Measurements from ENCODE around the gene MAPK10. TPM values are rescaled to one million over a fixed set of nuclear protein-coding genes. Genes with fewer than 3 reads are reported as not detected.

The MAPK10 gene
- polyA plus RNA-seq, 1 donor: 18.9 TPM

- no peaks in the 10 kb centered on the region for H3K36me3 ChIP-seq (ENCODE audit: control insufficient read depth, insufficient read depth, low read length)
- H3K27me3 ChIP-seq (ENCODE audit: control insufficient read depth, insufficient read depth, low read length): no peaks in the 10 kb centered on the region
- no peaks in the 10 kb centered on the region for H3K4me1 ChIP-seq (ENCODE audit: control insufficient read depth, insufficient read depth, low read length)
- no peak overlapping the region for H3K4me3 ChIP-seq (ENCODE audit: low read length)
- no peak for DNase-seq
- WGBS (ENCODE audit: insufficient coverage, low lambda C conversion rate): 83% methylated on average over 1 of the region's 2 CpGs
- no peaks in the 10 kb centered on the region for H3K9me3 ChIP-seq (ENCODE audit: control insufficient read depth, low read depth, low read length)
- H3K27ac ChIP-seq (ENCODE audit: low read length): no peak overlapping the region
Observed at GRCh38 chr4:86160426-86160825, 199.4 kb downstream of the MAPK10 start.

GRCh38 chr4:86159216-86159615 is 200.6 kb downstream of the MAPK10 start:
- no peak for DNase-seq
- Histone ChIP-seq H3K4me1 (ENCODE audit: control insufficient read depth, insufficient read depth, low read length) (no peaks in the 10 kb centered on the region), H3K9me3 (ENCODE audit: control insufficient read depth, low read depth, low read length) (no peaks in the 10 kb centered on the region), H3K36me3 (ENCODE audit: control insufficient read depth, insufficient read depth, low read length) (no peaks in the 10 kb centered on the region), H3K27ac (ENCODE audit: low read length) (no peak overlapping the region), H3K4me3 (ENCODE audit: low read length) (no peak overlapping the region), H3K27me3 (ENCODE audit: control insufficient read depth, insufficient read depth, low read length) (no peaks in the 10 kb centered on the region)
- WGBS (ENCODE audit: insufficient coverage, low lambda C conversion rate): 100% methylated on average over 1 of the region's 4 CpGs

- Histone ChIP-seq H3K9me3 (ENCODE audit: control insufficient read depth, low read depth, low read length) (no peaks in the 10 kb centered on the region), H3K4me1 (ENCODE audit: control insufficient read depth, insufficient read depth, low read length) (no peaks in the 10 kb centered on the region), H3K36me3 (ENCODE audit: control insufficient read depth, insufficient read depth, low read length) (no peaks in the 10 kb centered on the region), H3K4me3 (ENCODE audit: low read length) (no peak overlapping the region), H3K27ac (ENCODE audit: low read length) (no peak overlapping the region), H3K27me3 (ENCODE audit: control insufficient read depth, insufficient read depth, low read length) (no peaks in the 10 kb centered on the region)
- WGBS (ENCODE audit: insufficient coverage, low lambda C conversion rate): 75% methylated on average over 1 of the region's 2 CpGs
- DNase-seq: no peak
Observed at GRCh38 chr4:86156531-86156930, 203.3 kb downstream of the MAPK10 start.

- no peaks in the 10 kb centered on the region for H3K9me3 ChIP-seq (ENCODE audit: control insufficient read depth, low read depth, low read length)
- no peaks in the 10 kb centered on the region for H3K36me3 ChIP-seq (ENCODE audit: control insufficient read depth, insufficient read depth, low read length)
- H3K4me3 ChIP-seq (ENCODE audit: low read length): no peak overlapping the region
- DNase-seq: no peak
- 100% methylated on average over 3 of the region's 4 CpGs for WGBS (ENCODE audit: insufficient coverage, low lambda C conversion rate)
- no peaks in the 10 kb centered on the region for H3K27me3 ChIP-seq (ENCODE audit: control insufficient read depth, insufficient read depth, low read length)
- H3K27ac ChIP-seq (ENCODE audit: low read length): no peak overlapping the region
- H3K4me1 ChIP-seq (ENCODE audit: control insufficient read depth, insufficient read depth, low read length): no peaks in the 10 kb centered on the region
Observed at GRCh38 chr4:86155766-86156165, 204.1 kb downstream of the MAPK10 start.

- DNase-seq: no peak
- no peaks in the 10 kb centered on the region for H3K4me1 ChIP-seq (ENCODE audit: control insufficient read depth, insufficient read depth, low read length)
- no peak overlapping the region for H3K4me3 ChIP-seq (ENCODE audit: low read length)
- no peaks in the 10 kb centered on the region for H3K9me3 ChIP-seq (ENCODE audit: control insufficient read depth, low read depth, low read length)
- H3K27me3 ChIP-seq (ENCODE audit: control insufficient read depth, insufficient read depth, low read length): no peaks in the 10 kb centered on the region
- WGBS (ENCODE audit: insufficient coverage, low lambda C conversion rate): no CpG with 5 or more reads among the region's 2 CpGs
- H3K36me3 ChIP-seq (ENCODE audit: control insufficient read depth, insufficient read depth, low read length): no peaks in the 10 kb centered on the region
- H3K27ac ChIP-seq (ENCODE audit: low read length): no peak overlapping the region
Observed at GRCh38 chr4:86152454-86152853, 207.4 kb downstream of the MAPK10 start.

GRCh38 chr4:86151196-86151595 is 208.7 kb downstream of the MAPK10 start:
- Histone ChIP-seq H3K36me3 (ENCODE audit: control insufficient read depth, insufficient read depth, low read length) (no peaks in the 10 kb centered on the region), H3K4me1 (ENCODE audit: control insufficient read depth, insufficient read depth, low read length) (no peaks in the 10 kb centered on the region), H3K4me3 (ENCODE audit: low read length) (no peak overlapping the region), H3K27ac (ENCODE audit: low read length) (no peak overlapping the region), H3K27me3 (ENCODE audit: control insufficient read depth, insufficient read depth, low read length) (no peaks in the 10 kb centered on the region), H3K9me3 (ENCODE audit: control insufficient read depth, low read depth, low read length) (no peaks in the 10 kb centered on the region)
- DNase-seq: no peak
- 40% methylated on average over 1 of the region's 3 CpGs for WGBS (ENCODE audit: insufficient coverage, low lambda C conversion rate)

- WGBS (ENCODE audit: insufficient coverage, low lambda C conversion rate): 100% methylated on average over 1 of the region's 1 CpG
- Histone ChIP-seq H3K27me3 (ENCODE audit: control insufficient read depth, insufficient read depth, low read length) (no peaks in the 10 kb centered on the region), H3K36me3 (ENCODE audit: control insufficient read depth, insufficient read depth, low read length) (no peaks in the 10 kb centered on the region), H3K9me3 (ENCODE audit: control insufficient read depth, low read depth, low read length) (no peaks in the 10 kb centered on the region), H3K27ac (ENCODE audit: low read length) (no peak overlapping the region), H3K4me3 (ENCODE audit: low read length) (no peak overlapping the region), H3K4me1 (ENCODE audit: control insufficient read depth, insufficient read depth, low read length) (no peaks in the 10 kb centered on the region)
- no peak for DNase-seq
Observed at GRCh38 chr4:86141161-86141560, 218.7 kb downstream of the MAPK10 start.

GRCh38 chr4:86132468-86132867 is 227.4 kb downstream of the MAPK10 start:
- no peak overlapping the region for H3K4me3 ChIP-seq (ENCODE audit: low read length)
- no peak for DNase-seq

GRCh38 chr4:86131456-86131855 is 228.4 kb downstream of the MAPK10 start:
- Histone ChIP-seq H3K36me3 (ENCODE audit: control insufficient read depth, insufficient read depth, low read length) (no peaks in the 10 kb centered on the region), H3K9me3 (ENCODE audit: control insufficient read depth, low read depth, low read length) (peaks cover 3% of the 10 kb centered on the region), H3K4me3 (ENCODE audit: low read length) (no peak overlapping the region), H3K27ac (ENCODE audit: low read length) (no peak overlapping the region), H3K4me1 (ENCODE audit: control insufficient read depth, insufficient read depth, low read length) (no peaks in the 10 kb centered on the region), H3K27me3 (ENCODE audit: control insufficient read depth, insufficient read depth, low read length) (no peaks in the 10 kb centered on the region)
- no peak for DNase-seq
- WGBS (ENCODE audit: insufficient coverage, low lambda C conversion rate): 85% methylated on average over 2 of the region's 2 CpGs

More at GRCh38 chr4:86132468-86132867, 227.4 kb downstream of the MAPK10 start:
- no peak overlapping the region for H3K27ac ChIP-seq (ENCODE audit: low read length)
- H3K27me3 ChIP-seq (ENCODE audit: control insufficient read depth, insufficient read depth, low read length): no peaks in the 10 kb centered on the region
- H3K36me3 ChIP-seq (ENCODE audit: control insufficient read depth, insufficient read depth, low read length): no peaks in the 10 kb centered on the region
- no peaks in the 10 kb centered on the region for H3K4me1 ChIP-seq (ENCODE audit: control insufficient read depth, insufficient read depth, low read length)
- peaks cover 3% of the 10 kb centered on the region for H3K9me3 ChIP-seq (ENCODE audit: control insufficient read depth, low read depth, low read length)
- no CpG with 5 or more reads among the region's 4 CpGs for WGBS (ENCODE audit: insufficient coverage, low lambda C conversion rate)

- Histone ChIP-seq H3K36me3 (ENCODE audit: control insufficient read depth, insufficient read depth, low read length) (no peaks in the 10 kb centered on the region), H3K27ac (ENCODE audit: low read length) (no peak overlapping the region), H3K4me1 (ENCODE audit: control insufficient read depth, insufficient read depth, low read length) (no peaks in the 10 kb centered on the region), H3K9me3 (ENCODE audit: control insufficient read depth, low read depth, low read length) (peaks cover 3% of the 10 kb centered on the region), H3K27me3 (ENCODE audit: control insufficient read depth, insufficient read depth, low read length) (no peaks in the 10 kb centered on the region), H3K4me3 (ENCODE audit: low read length) (no peak overlapping the region)
- 100% methylated on average over 2 of the region's 2 CpGs for WGBS (ENCODE audit: insufficient coverage, low lambda C conversion rate)
- no peak for DNase-seq
Observed at GRCh38 chr4:86130160-86130933, 229.5 kb downstream of the MAPK10 start.

GRCh38 chr4:86129546-86129945 is 230.3 kb downstream of the MAPK10 start:
- no peaks in the 10 kb centered on the region for H3K9me3 ChIP-seq (ENCODE audit: control insufficient read depth, low read depth, low read length)

More at GRCh38 chr4:86129546-86129945, 230.3 kb downstream of the MAPK10 start:
- DNase-seq: no peak
- H3K4me1 ChIP-seq (ENCODE audit: control insufficient read depth, insufficient read depth, low read length): no peaks in the 10 kb centered on the region
- no peak overlapping the region for H3K4me3 ChIP-seq (ENCODE audit: low read length)
- H3K36me3 ChIP-seq (ENCODE audit: control insufficient read depth, insufficient read depth, low read length): no peaks in the 10 kb centered on the region
- H3K27me3 ChIP-seq (ENCODE audit: control insufficient read depth, insufficient read depth, low read length): no peaks in the 10 kb centered on the region
- no peak overlapping the region for H3K27ac ChIP-seq (ENCODE audit: low read length)
- WGBS (ENCODE audit: insufficient coverage, low lambda C conversion rate): no CpG with 5 or more reads among the region's 2 CpGs

Data from large intestine (tissue), 3 donors.